Naive thymus-derived CD4-positive, alpha-beta T cell (primary cell): ENCODE data around the gene FEM1B. TPM values are rescaled to one million over a fixed set of nuclear protein-coding genes. Genes with fewer than 3 reads are reported as not detected.
A peak's percentile ranks its signal among the peaks of the same experiment; 100 is the strongest.

Experiments
- ATAC-seq: fragments of 150-1000 bp; cut with Tn5 transposase; 2 replicates; pipeline ENCODE4 v1.10.0; 2021; ENCODE audit warnings: mild to moderate bottlenecking, moderate library complexity
- CTCF ChIA-PET: fragments of 350-600 bp; sonication (Branson Sonifier 250); formaldehyde crosslinking; loops from one replicate; lab custom pipeline; 2021; ENCODE audit warnings: antibody characterized with exemption; lab: Charles Lee
- POLR2A ChIA-PET: fragments of 350-600 bp; sonication (Branson Sonifier 250); formaldehyde crosslinking; loops from one replicate; lab custom pipeline; 2021; ENCODE audit warnings: antibody characterized with exemption, inconsistent platforms; lab: Charles Lee
- DNase-seq, 9 donors: peaks; one replicate each; pipeline versions ENCODE4 v3.0.0 to v3.0.0-alpha.2; 2020 to 2022; ENCODE audit warnings: mixed read lengths in 1 of 9
- H3K27ac ChIP-seq: one replicate; pipeline ENCODE4 v1.7.0; 2013; ENCODE audit warnings: mild to moderate bottlenecking, low read depth, low read length, moderate library complexity
- H3K27me3 ChIP-seq, 2 donors: one replicate each; pipeline ENCODE4 v1.7.0; 2013; ENCODE audit warnings: low read length in 2 of 2, mild to moderate bottlenecking in 2 of 2, moderate library complexity in 2 of 2; ENCODE audit not compliant: control insufficient read depth in 2 of 2, insufficient read depth in 2 of 2
- H3K36me3 ChIP-seq, 3 experiments: 1 replicate in 2 of 3; 2 replicates in 1 of 3; pipeline ENCODE4 v1.7.0; 2013; ENCODE audit warnings: low read length in 3 of 3, mild to moderate bottlenecking in 3 of 3, moderate library complexity in 1 of 3; ENCODE audit not compliant: insufficient read depth in 3 of 3, control insufficient read depth in 2 of 3
- H3K4me1 ChIP-seq, 2 donors: one replicate each; pipeline ENCODE4 v1.7.0; 2013; ENCODE audit warnings: low read length in 2 of 2, mild to moderate bottlenecking in 2 of 2, moderate library complexity in 1 of 2; ENCODE audit not compliant: control insufficient read depth in 2 of 2, insufficient read depth in 2 of 2
- H3K4me3 ChIP-seq: 2 replicates; pipeline ENCODE4 v1.7.0; 2013; ENCODE audit warnings: mild to moderate bottlenecking, low read length
- H3K9me3 ChIP-seq, 3 experiments: 1 replicate in 2 of 3; 2 replicates in 1 of 3; pipeline ENCODE4 v1.7.0; 2013; ENCODE audit warnings: low read length in 3 of 3; ENCODE audit not compliant: control insufficient read depth in 2 of 3
- H3K27ac Mint-ChIP-seq, 9 donors: one replicate each; pipeline ENCODE4 v1.8.0; 2020 to 2022; ENCODE audit warnings: mixed read lengths in 9 of 9, mild to moderate bottlenecking in 8 of 9, moderate library complexity in 5 of 9, inconsistent platforms in 2 of 9
- H3K27me3 Mint-ChIP-seq, 5 donors: one replicate each; pipeline ENCODE4 v1.8.0; 2021 to 2022; ENCODE audit warnings: mixed read lengths in 5 of 5, mild to moderate bottlenecking in 1 of 5
- H3K36me3 Mint-ChIP-seq, 5 donors: one replicate each; pipeline ENCODE4 v1.8.0; 2020 to 2022; ENCODE audit warnings: mixed read lengths in 5 of 5, mild to moderate bottlenecking in 3 of 5, inconsistent platforms in 1 of 5
- H3K4me1 Mint-ChIP-seq, 7 donors: one replicate each; pipeline ENCODE4 v1.8.0; 2020 to 2022; ENCODE audit warnings: mixed read lengths in 7 of 7, mild to moderate bottlenecking in 3 of 7, inconsistent platforms in 1 of 7
- H3K4me3 Mint-ChIP-seq, 10 donors: one replicate each; pipeline ENCODE4 v1.8.0; 2020 to 2022; ENCODE audit warnings: mild to moderate bottlenecking in 10 of 10, mixed read lengths in 10 of 10, moderate library complexity in 6 of 10, inconsistent platforms in 2 of 10
- H3K9me3 Mint-ChIP-seq, 11 donors: one replicate each; pipeline ENCODE4 v1.8.0; 2020 to 2022; ENCODE audit warnings: mixed read lengths in 11 of 11, mild to moderate bottlenecking in 4 of 11, inconsistent platforms in 1 of 11, moderate library complexity in 1 of 11
- intact Hi-C, 2 donors: fragments of 100-400 bp; cut with micrococcal nuclease; formaldehyde crosslinking; loops; one replicate each; pipeline ENCODE4 v1.15.1; 2023
- polyA plus RNA-seq, 2 donors: library from polyadenylated mRNA; unstranded; fragments of 300-500 nt; fragmentation: Illumina TruSeq; gene quantifications; one replicate each; pipeline ENCODE4 v1.2.3, GENCODE V29; 2021
- total RNA-seq, 6 experiments: library from RNA in 5 of 6; stranded (reverse) in 5 of 6; gene quantifications; 1 replicate in 5 of 6; 2 replicates in 1 of 6; pipeline ENCODE4 v1.2.3 and lab custom pipeline; 2021 to 2026

The FEM1B gene
- total and polyA plus RNA-seq, 7 experiments from 2014 or later = 12.0 to 73.2 (median 58.6) TPM

DNA sequence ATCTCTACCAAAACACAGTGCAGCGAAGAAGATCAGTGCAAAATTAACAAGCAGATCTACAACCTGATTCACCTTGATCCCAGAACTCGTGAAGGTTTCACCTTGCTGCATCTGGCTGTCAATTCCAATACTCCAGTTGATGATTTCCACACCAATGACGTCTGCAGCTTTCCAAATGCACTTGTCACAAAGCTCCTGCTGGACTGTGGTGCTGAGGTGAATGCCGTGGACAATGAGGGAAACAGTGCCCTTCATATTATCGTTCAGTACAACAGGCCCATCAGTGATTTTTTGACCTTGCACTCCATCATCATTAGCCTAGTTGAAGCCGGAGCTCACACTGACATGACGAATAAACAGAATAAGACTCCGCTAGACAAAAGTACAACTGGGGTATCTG, 13.2 kb downstream of the FEM1B start:
- Histone ChIP-seq H3K36me3 (peaks cover 0 to 31% (median 9%) of the 10 kb centered on the region in 3 experiments), H3K27ac (no peak overlapping the region), H3K4me3 (no peak overlapping the region), H3K9me3 (no peaks in the 10 kb centered on the region), H3K4me1 (peaks cover 10 to 21% of the 10 kb centered on the region in 2 donors), H3K27me3 (no peaks in the 10 kb centered on the region)
- H3K4me1 Mint-ChIP-seq = peaks cover 37 to 83% (median 58%) of the 10 kb centered on the region in 7 donors
- ATAC-seq = no peak
- no peak for DNase-seq
- H3K36me3 Mint-ChIP-seq = peaks cover 19 to 42% (median 22%) of the 10 kb centered on the region in 5 donors
- H3K27me3 Mint-ChIP-seq = no peaks in the 10 kb centered on the region
- intact Hi-C loops = loop anchor here in 1 of 2 donors (1.0 kb wide), 1 partner anchor 9 kb away; no protein-coding TSS in a partner anchor
- peak overlapping the region in 2 of 9 donors; percentile 15 to 41 for H3K27ac Mint-ChIP-seq
- ChIA-PET CTCF (no interaction called here), POLR2A (interaction anchor here (1.3 to 4.4 kb wide), 3 partner anchors 8 to 13 kb away, joined by 4 to 17 read pairs (median 14); partner anchors contain the start of gene FEM1B)
- peaks cover 0 to 1% (median 0%) of the 10 kb centered on the region in 11 donors for H3K9me3 Mint-ChIP-seq
- no peak overlapping the region for H3K4me3 Mint-ChIP-seq

DNA sequence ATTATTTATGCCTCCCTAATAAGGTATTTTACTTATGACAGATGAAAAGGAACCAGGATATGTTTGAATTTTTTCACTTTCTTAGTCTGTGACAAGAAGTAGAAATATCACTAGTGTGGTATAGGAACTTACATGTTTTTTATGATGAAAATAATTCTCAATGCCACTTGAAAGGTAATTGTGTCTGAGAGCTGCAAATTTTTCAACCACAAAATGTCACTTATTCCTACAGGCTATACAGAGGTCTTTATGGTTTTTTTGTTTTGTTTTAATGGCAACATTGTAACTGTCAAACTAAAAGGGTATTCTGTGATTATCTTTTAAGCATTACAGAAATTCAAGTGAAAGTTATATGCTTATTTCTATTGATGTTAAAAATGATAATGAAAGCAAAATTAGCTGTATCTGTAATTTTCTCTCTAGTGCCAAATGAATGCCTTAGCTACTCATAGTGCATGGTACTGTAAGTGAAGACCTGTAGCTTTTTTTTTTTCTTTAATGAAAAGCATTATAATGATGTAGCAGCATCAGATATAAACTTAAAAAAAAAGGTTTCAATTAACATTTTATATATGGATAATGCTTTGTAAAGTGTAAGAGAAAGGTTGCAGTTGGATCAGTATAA, 14.7 kb downstream of the FEM1B start:
- H3K27ac Mint-ChIP-seq = peak overlapping the region in 3 of 9 donors; percentile 25 to 56 (median 42)
- ATAC-seq (peak; percentile 53), DNase-seq (no peak)
- H3K4me1 ChIP-seq = peaks cover 10% of the 10 kb centered on the region in 2 donors
- peaks cover 19 to 47% (median 25%) of the 10 kb centered on the region in 5 donors for H3K36me3 Mint-ChIP-seq
- H3K4me3 Mint-ChIP-seq = no peak overlapping the region
- peaks cover 28 to 79% (median 49%) of the 10 kb centered on the region in 7 donors for H3K4me1 Mint-ChIP-seq
- no peak overlapping the region for H3K27ac ChIP-seq
- intact Hi-C loops = no loop called here
- ChIA-PET CTCF (interaction anchor here (1.0 to 1.4 kb wide), 3 partner anchors 11 to 40 kb away, joined by 3 read pairs; no protein-coding TSS in a partner anchor), POLR2A (interaction anchor here (2.0 to 4.4 kb wide), 2 partner anchors 11 to 14 kb away, joined by 14 to 17 read pairs; partner anchors contain the start of gene FEM1B)
- H3K27me3 Mint-ChIP-seq = no peaks in the 10 kb centered on the region
- H3K36me3 ChIP-seq = peaks cover 0 to 31% (median 9%) of the 10 kb centered on the region in 3 experiments
- no peak overlapping the region for H3K4me3 ChIP-seq
- peaks cover 0 to 11% (median 0%) of the 10 kb centered on the region in 11 donors for H3K9me3 Mint-ChIP-seq
- no peaks in the 10 kb centered on the region for H3K9me3 ChIP-seq
- no peaks in the 10 kb centered on the region for H3K27me3 ChIP-seq

DNA sequence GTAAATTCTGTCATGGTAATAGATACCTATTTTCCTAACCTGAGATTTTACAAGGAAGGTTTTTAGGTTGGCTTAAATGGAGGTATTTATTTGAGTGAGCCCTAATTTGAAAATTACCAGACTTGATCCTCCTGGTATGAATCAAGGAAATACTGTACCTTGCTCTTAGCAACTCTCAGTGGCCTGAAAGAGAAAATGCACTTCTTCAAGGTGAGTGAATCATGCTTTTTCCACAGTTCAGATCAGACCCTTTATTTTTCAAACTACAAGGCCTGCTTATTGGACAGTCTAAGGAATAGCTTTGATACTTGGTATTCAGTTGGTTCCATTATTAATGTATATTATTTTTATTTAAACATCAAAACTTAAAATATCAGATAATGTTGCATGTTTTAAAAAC, 15.4 kb downstream of the FEM1B start:
- Histone ChIP-seq H3K36me3 (peaks cover 0 to 31% (median 9%) of the 10 kb centered on the region in 3 experiments), H3K4me1 (peaks cover 5 to 10% of the 10 kb centered on the region in 2 donors), H3K27me3 (no peaks in the 10 kb centered on the region), H3K4me3 (no peak overlapping the region), H3K27ac (no peak overlapping the region), H3K9me3 (no peaks in the 10 kb centered on the region)
- ChIA-PET CTCF (interaction anchor here (1.0 to 1.4 kb wide), 3 partner anchors 12 to 40 kb away, joined by 3 read pairs; no protein-coding TSS in a partner anchor), POLR2A (interaction anchor here (4.4 kb wide), 1 partner anchor 12 kb away, joined by 17 read pairs; no protein-coding TSS in a partner anchor)
- no peaks in the 10 kb centered on the region for H3K27me3 Mint-ChIP-seq
- intact Hi-C loops = no loop called here
- H3K9me3 Mint-ChIP-seq = peaks cover 0 to 11% (median 0%) of the 10 kb centered on the region in 11 donors
- no peak for ATAC-seq
- peaks cover 19 to 47% (median 25%) of the 10 kb centered on the region in 5 donors for H3K36me3 Mint-ChIP-seq
- peaks cover 21 to 77% (median 47%) of the 10 kb centered on the region in 7 donors for H3K4me1 Mint-ChIP-seq
- peak overlapping the region in 2 of 9 donors; percentile 25 to 42 for H3K27ac Mint-ChIP-seq
- no peak for DNase-seq
- H3K4me3 Mint-ChIP-seq = no peak overlapping the region

DNA sequence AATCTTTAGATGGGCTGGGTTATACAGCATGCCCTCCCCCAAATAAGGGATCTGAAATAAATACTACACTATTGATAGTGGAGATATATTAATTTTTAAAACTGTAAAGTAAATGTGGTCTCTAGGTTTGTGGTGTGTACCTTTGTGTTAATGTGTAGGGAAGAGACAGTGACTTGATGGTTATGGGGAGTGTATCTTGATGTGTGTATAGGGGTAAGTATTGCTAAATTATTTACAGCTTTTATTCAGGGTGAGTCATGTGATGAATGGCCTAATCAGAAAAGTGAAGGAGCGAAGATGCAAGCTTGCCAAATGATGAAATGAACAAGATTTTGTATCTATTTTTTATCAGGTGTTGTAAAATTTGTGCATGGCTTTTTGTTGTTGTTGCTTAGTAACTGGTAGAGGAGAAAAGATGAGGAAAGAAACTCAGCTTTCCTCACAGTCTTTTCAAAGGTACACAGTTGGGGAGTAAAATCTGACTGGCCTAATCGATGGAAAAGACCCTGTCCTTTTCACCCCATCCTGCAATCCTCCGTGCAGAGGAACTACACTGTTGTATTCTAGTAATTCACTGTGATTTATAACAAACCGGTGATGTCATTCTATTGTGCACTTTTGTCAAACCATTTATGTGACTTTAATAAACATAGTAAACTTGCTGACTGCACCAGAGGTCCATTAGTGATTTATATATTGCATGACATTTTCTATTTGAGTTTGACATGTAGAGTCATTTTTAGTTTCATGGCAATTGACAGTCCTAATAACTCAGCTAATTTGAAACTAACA, 17.7 kb downstream of the FEM1B start:
- peaks cover 10 to 36% (median 21%) of the 10 kb centered on the region in 5 donors for H3K36me3 Mint-ChIP-seq
- no peak overlapping the region for H3K4me3 Mint-ChIP-seq
- H3K9me3 Mint-ChIP-seq = peaks cover 0 to 11% (median 0%) of the 10 kb centered on the region in 11 donors
- intact Hi-C loops = no loop called here
- Histone ChIP-seq H3K27me3 (no peaks in the 10 kb centered on the region), H3K36me3 (peaks cover 0 to 16% (median 9%) of the 10 kb centered on the region in 3 experiments), H3K4me1 (peaks cover 10 to 15% of the 10 kb centered on the region in 2 donors), H3K27ac (no peak overlapping the region), H3K4me3 (no peak overlapping the region), H3K9me3 (no peaks in the 10 kb centered on the region)
- no peak for ATAC-seq
- ChIA-PET CTCF (interaction anchor here (0.6 to 2.1 kb wide), 4 partner anchors 12 to 518 kb away, joined by 3 to 9 read pairs (median 6); partner anchors contain the start of gene FEM1B), POLR2A (interaction anchor here (0.6 to 3.7 kb wide), 3 partner anchors 16 to 248 kb away, joined by 3 to 31 read pairs (median 3); partner anchors contain the start of gene FEM1B)
- no peak for DNase-seq
- peak overlapping the region in 3 of 9 donors; percentile 14 to 82 (median 28) for H3K27ac Mint-ChIP-seq
- peaks cover 21 to 73% (median 46%) of the 10 kb centered on the region in 7 donors for H3K4me1 Mint-ChIP-seq
- no peaks in the 10 kb centered on the region for H3K27me3 Mint-ChIP-seq

DNA sequence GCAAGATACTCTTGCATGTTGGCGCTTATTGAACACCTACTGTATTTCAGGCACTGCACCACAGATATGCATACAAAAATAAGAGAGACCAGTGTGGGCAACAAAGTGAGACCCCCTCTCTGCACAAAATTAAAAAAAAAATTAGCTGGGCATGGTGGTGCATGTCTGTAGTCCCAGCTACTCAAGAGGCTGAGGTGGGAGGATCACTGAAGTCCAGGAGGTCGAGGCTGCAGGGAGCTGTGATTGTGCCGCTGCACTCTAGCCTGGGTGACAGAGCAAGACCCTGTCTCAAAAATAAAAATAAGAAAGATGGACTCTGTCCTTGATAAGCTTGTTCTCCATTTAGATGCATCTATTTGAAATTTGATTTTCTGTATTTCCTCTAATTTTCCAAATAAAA, 20.8 kb downstream of the FEM1B start:
- Mint-ChIP-seq H3K4me1 (peaks cover 17 to 62% (median 45%) of the 10 kb centered on the region in 7 donors), H3K27me3 (no peaks in the 10 kb centered on the region), H3K36me3 (peaks cover 0 to 25% (median 12%) of the 10 kb centered on the region in 5 donors), H3K4me3 (peak overlapping the region in 9 of 10 donors; percentile 58 to 85 (median 84)), H3K9me3 (peaks cover 0 to 11% (median 0%) of the 10 kb centered on the region in 11 donors), H3K27ac (peak overlapping the region; percentile 79 to 95 (median 87))
- H3K27me3 ChIP-seq = no peaks in the 10 kb centered on the region
- H3K4me3 ChIP-seq = peak overlapping the region; percentile 61
- H3K27ac ChIP-seq = peak overlapping the region; percentile 64
- DNase-seq (no peak), ATAC-seq (no peak)
- no peaks in the 10 kb centered on the region for H3K9me3 ChIP-seq
- ChIA-PET POLR2A (interaction anchor here (0.8 to 2.3 kb wide), 6 partner anchors 9 to 244 kb away, joined by 3 to 27 read pairs (median 4); partner anchors contain the start of genes FEM1B and PIAS1), CTCF (interaction anchor here (0.6 to 2.5 kb wide), 5 partner anchors 8 to 45 kb away, joined by 3 to 6 read pairs (median 3); partner anchors contain the start of gene FEM1B)
- H3K4me1 ChIP-seq = peaks cover 11 to 16% of the 10 kb centered on the region in 2 donors
- intact Hi-C loops = loop anchor here in 1 of 2 donors (2.0 kb wide), 1 partner anchor 20 kb away; no protein-coding TSS in a partner anchor
- H3K36me3 ChIP-seq = no peaks in the 10 kb centered on the region
